GM23338 (cell line): ENCODE data around the gene ZNF524. TPM values are rescaled to one million over a fixed set of nuclear protein-coding genes. Genes with fewer than 3 reads are reported as not detected.
A peak's percentile ranks its signal among the peaks of the same experiment; 100 is the strongest.

ENCODE experiments used
- ATAC-seq: fragments of 200-7000 bp; cut with Tn5 transposase; 3 replicates; pipeline ENCODE4 v1.9.1; 2020
- DNase-seq: peaks from one replicate; pipeline ENCODE4 v3.0.0-alpha.2; 2015; ENCODE audit warnings: low spot score
- H2AFZ ChIP-seq: fragments of 200-600 bp; sonication (generic); 2 replicates; pipeline ENCODE4 v1.8.0; 2016; ENCODE audit warnings: antibody characterized with exemption, mild to moderate bottlenecking, moderate library complexity
- H3F3A ChIP-seq: fragments of 200-600 bp; sonication (generic); replicated peaks from 2 replicates; pipeline ENCODE4 v1.8.0; 2017; ENCODE audit warnings: antibody characterized with exemption, mixed run types, low read depth
- H3K27ac ChIP-seq: fragments of 200-600 bp; sonication (generic); 2 replicates; pipeline ENCODE4 v1.6.1; 2016; ENCODE audit warnings: low read depth
- H3K27me3 ChIP-seq: fragments of 200-600 bp; sonication (generic); 2 replicates; pipeline ENCODE4 v1.8.0; 2016; ENCODE audit warnings: mild to moderate bottlenecking, mixed run types, moderate library complexity; ENCODE audit not compliant: insufficient read depth
- H3K36me3 ChIP-seq: fragments of 200-600 bp; sonication (generic); 2 replicates; pipeline ENCODE4 v1.8.0; 2016; ENCODE audit warnings: mild to moderate bottlenecking; ENCODE audit not compliant: insufficient read depth
- H3K4me1 ChIP-seq: fragments of 200-600 bp; sonication (generic); 2 replicates; pipeline ENCODE4 v1.8.0; 2016; ENCODE audit warnings: mild to moderate bottlenecking, moderate library complexity; ENCODE audit not compliant: insufficient read depth
- H3K4me2 ChIP-seq: fragments of 200-600 bp; sonication (generic); 2 replicates; pipeline ENCODE4 v1.7.1; 2017; ENCODE audit warnings: mixed run types
- H3K4me3 ChIP-seq: fragments of 200-600 bp; sonication (generic); 2 replicates; pipeline ENCODE4 v1.6.1; 2016; ENCODE audit warnings: mixed run types
- H3K79me2 ChIP-seq: fragments of 200-600 bp; sonication (generic); replicated peaks from 2 replicates; pipeline ENCODE4 v1.8.0; 2017; ENCODE audit warnings: mild to moderate bottlenecking; ENCODE audit not compliant: insufficient read depth
- H3K9me2 ChIP-seq: fragments of 200-600 bp; sonication (generic); 2 replicates; pipeline ENCODE4 v1.8.0; 2017; ENCODE audit not compliant: insufficient read depth
- H4K20me1 ChIP-seq: fragments of 200-600 bp; sonication (generic); replicated peaks from 2 replicates; pipeline ENCODE4 v1.8.0; 2017; ENCODE audit warnings: mild to moderate bottlenecking; ENCODE audit not compliant: insufficient read depth
- H3K27ac Mint-ChIP-seq: 2 replicates; pipeline ENCODE4 v1.8.0; 2020; ENCODE audit warnings: inconsistent platforms, mild to moderate bottlenecking, moderate library complexity, mixed read lengths
- H3K27me3 Mint-ChIP-seq: 3 replicates; pipeline ENCODE4 v1.8.0; 2022; ENCODE audit warnings: low read depth, mild to moderate bottlenecking, moderate library complexity, mixed read lengths, inconsistent platforms; ENCODE audit not compliant: insufficient read depth, poor library complexity
- H3K36me3 Mint-ChIP-seq: 3 replicates; pipeline ENCODE4 v1.8.0; 2021; ENCODE audit warnings: low read depth, mild to moderate bottlenecking, inconsistent platforms, moderate library complexity, mixed read lengths
- H3K4me1 Mint-ChIP-seq: 3 replicates; pipeline ENCODE4 v1.8.0; 2020; ENCODE audit warnings: mild to moderate bottlenecking, inconsistent platforms, mixed read lengths
- H3K4me3 Mint-ChIP-seq: 3 replicates; pipeline ENCODE4 v1.8.0; 2021; ENCODE audit warnings: moderate library complexity, mild to moderate bottlenecking, inconsistent platforms, mixed read lengths
- H3K9me3 Mint-ChIP-seq: 3 replicates; pipeline ENCODE4 v1.8.0; 2020; ENCODE audit warnings: moderate library complexity, mild to moderate bottlenecking, inconsistent platforms, mixed read lengths
- CREB1 ChIP-seq: fragments of 250-450 bp; sonication (Bioruptor Pico); IDR thresholded peaks from 2 replicates; pipeline ENCODE4 v1.5.0; 2020; ENCODE audit warnings: low read depth, mild to moderate bottlenecking, moderate library complexity
- CTCF ChIP-seq, 2 experiments: fragments of 200-600 bp in 1 of 2; sonication (generic) in 1 of 2; conservative IDR thresholded peaks; 2 replicates each; pipeline versions ENCODE4 v1.5.1 to v1.6.1; 2016 to 2017; ENCODE audit warnings: antibody characterized with exemption in 2 of 2, low read depth in 2 of 2, mild to moderate bottlenecking in 2 of 2, moderate library complexity in 1 of 2
- EZH2 ChIP-seq: fragments of 200-600 bp; sonication (generic); IDR thresholded peaks from one replicate; pipeline ENCODE4 v1.8.0; 2017; ENCODE audit warnings: antibody characterized with exemption, mild to moderate bottlenecking, low read depth; ENCODE audit not compliant: unreplicated experiment
- EZH2phosphoT487 ChIP-seq: fragments of 200-600 bp; sonication (generic); IDR thresholded peaks from one replicate; pipeline ENCODE4 v1.8.1; 2018; ENCODE audit warnings: antibody characterized with exemption; ENCODE audit not compliant: unreplicated experiment
- JUNB ChIP-seq: IDR thresholded peaks from one replicate; pipeline ENCODE4 v1.6.1; 2016; ENCODE audit warnings: antibody characterized with exemption; ENCODE audit not compliant: unreplicated experiment
- NANOG ChIP-seq: IDR thresholded peaks from 2 replicates; pipeline ENCODE4 v1.6.1; 2016; ENCODE audit warnings: antibody characterized with exemption, borderline replicate concordance
- POLR2AphosphoS5 ChIP-seq: IDR thresholded peaks from 2 replicates; pipeline ENCODE4 v1.6.1; 2016; ENCODE audit warnings: antibody characterized with exemption, low read depth
- STAT1 ChIP-seq: IDR thresholded peaks from one replicate; pipeline ENCODE4 v1.6.1; 2016; ENCODE audit warnings: antibody characterized with exemption; ENCODE audit not compliant: unreplicated experiment
- polyA plus RNA-seq: library from polyadenylated mRNA; unstranded; fragments of >200 nt; fragmentation: Nextera tagmentation; extraction: Ambion mirVana; gene quantifications from 2 replicates; pipeline ENCODE4 v1.2.1, GENCODE V29; 2016
- total RNA-seq: library from RNA; depleted of rRNA; stranded (reverse); fragments of >200 nt; shearing (Covaris generic); gene quantifications from 2 replicates; pipeline ENCODE4 v1.2.3, GENCODE V29; 2014
- TF ChIP-seq, protein P1 (sequence below): IDR thresholded peaks from 2 replicates; pipeline ENCODE4 v1.6.1; 2016; ENCODE audit warnings: antibody characterized with exemption
- TF ChIP-seq, protein P2 (sequence below): fragments of 250-450 bp; sonication (Bioruptor Pico); IDR thresholded peaks from 2 replicates; pipeline ENCODE4 v1.5.0; 2020; ENCODE audit warnings: mild to moderate bottlenecking, moderate library complexity

ZNF524 gene
- total and polyA plus RNA-seq, 2 experiments from 2014 or later, result 6.0 to 8.3 TPM

DNA sequence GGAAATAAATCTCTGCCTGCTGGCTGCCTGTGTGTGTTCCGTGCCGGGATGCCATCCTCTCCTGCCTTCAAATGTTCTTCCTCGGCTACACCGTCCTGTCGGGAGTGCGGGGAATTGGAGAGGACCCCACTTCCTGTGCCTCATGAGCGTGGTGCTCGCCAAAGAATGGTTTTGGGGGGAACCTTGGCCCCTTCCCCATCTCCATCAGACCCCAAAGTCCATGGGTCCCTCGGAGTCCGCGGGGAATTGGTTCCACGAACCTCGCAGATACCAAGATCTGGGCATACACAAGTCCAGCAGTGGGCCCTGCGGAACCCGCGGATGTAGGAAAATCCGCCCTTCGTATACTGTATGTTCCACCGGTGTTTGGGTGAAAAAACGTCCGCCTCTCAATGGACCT, 3.0 kb downstream of the ZNF524 start (continued):
- TF ChIP-seq JUNB (no peak), EZH2 (no peak), CTCF (conservative IDR thresholded peaks at IDR 0.05; ENCODE audit: low read depth in 2 of 2) (no peak), CREB1 (CRISPR knock-in tag) (no peak), POLR2AphosphoS5 (no peak), NANOG (no peak), STAT1 (no peak)

- Mint-ChIP-seq H3K4me3 (peak overlapping the region; percentile 54), H3K4me1 (peaks cover 35% of the 10 kb centered on the region), H3K36me3 (peaks cover 16% of the 10 kb centered on the region), H3K27ac (peak overlapping the region; percentile 87), H3K9me3 (peaks cover 6% of the 10 kb centered on the region), H3K27me3 (peaks cover 39% of the 10 kb centered on the region)
- TF ChIP-seq NANOG, result no peak
- TF ChIP-seq, protein P1, sequence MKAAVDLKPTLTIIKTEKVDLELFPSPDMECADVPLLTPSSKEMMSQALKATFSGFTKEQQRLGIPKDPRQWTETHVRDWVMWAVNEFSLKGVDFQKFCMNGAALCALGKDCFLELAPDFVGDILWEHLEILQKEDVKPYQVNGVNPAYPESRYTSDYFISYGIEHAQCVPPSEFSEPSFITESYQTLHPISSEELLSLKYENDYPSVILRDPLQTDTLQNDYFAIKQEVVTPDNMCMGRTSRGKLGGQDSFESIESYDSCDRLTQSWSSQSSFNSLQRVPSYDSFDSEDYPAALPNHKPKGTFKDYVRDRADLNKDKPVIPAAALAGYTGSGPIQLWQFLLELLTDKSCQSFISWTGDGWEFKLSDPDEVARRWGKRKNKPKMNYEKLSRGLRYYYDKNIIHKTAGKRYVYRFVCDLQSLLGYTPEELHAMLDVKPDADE, result no peak
- TF ChIP-seq, protein P2, sequence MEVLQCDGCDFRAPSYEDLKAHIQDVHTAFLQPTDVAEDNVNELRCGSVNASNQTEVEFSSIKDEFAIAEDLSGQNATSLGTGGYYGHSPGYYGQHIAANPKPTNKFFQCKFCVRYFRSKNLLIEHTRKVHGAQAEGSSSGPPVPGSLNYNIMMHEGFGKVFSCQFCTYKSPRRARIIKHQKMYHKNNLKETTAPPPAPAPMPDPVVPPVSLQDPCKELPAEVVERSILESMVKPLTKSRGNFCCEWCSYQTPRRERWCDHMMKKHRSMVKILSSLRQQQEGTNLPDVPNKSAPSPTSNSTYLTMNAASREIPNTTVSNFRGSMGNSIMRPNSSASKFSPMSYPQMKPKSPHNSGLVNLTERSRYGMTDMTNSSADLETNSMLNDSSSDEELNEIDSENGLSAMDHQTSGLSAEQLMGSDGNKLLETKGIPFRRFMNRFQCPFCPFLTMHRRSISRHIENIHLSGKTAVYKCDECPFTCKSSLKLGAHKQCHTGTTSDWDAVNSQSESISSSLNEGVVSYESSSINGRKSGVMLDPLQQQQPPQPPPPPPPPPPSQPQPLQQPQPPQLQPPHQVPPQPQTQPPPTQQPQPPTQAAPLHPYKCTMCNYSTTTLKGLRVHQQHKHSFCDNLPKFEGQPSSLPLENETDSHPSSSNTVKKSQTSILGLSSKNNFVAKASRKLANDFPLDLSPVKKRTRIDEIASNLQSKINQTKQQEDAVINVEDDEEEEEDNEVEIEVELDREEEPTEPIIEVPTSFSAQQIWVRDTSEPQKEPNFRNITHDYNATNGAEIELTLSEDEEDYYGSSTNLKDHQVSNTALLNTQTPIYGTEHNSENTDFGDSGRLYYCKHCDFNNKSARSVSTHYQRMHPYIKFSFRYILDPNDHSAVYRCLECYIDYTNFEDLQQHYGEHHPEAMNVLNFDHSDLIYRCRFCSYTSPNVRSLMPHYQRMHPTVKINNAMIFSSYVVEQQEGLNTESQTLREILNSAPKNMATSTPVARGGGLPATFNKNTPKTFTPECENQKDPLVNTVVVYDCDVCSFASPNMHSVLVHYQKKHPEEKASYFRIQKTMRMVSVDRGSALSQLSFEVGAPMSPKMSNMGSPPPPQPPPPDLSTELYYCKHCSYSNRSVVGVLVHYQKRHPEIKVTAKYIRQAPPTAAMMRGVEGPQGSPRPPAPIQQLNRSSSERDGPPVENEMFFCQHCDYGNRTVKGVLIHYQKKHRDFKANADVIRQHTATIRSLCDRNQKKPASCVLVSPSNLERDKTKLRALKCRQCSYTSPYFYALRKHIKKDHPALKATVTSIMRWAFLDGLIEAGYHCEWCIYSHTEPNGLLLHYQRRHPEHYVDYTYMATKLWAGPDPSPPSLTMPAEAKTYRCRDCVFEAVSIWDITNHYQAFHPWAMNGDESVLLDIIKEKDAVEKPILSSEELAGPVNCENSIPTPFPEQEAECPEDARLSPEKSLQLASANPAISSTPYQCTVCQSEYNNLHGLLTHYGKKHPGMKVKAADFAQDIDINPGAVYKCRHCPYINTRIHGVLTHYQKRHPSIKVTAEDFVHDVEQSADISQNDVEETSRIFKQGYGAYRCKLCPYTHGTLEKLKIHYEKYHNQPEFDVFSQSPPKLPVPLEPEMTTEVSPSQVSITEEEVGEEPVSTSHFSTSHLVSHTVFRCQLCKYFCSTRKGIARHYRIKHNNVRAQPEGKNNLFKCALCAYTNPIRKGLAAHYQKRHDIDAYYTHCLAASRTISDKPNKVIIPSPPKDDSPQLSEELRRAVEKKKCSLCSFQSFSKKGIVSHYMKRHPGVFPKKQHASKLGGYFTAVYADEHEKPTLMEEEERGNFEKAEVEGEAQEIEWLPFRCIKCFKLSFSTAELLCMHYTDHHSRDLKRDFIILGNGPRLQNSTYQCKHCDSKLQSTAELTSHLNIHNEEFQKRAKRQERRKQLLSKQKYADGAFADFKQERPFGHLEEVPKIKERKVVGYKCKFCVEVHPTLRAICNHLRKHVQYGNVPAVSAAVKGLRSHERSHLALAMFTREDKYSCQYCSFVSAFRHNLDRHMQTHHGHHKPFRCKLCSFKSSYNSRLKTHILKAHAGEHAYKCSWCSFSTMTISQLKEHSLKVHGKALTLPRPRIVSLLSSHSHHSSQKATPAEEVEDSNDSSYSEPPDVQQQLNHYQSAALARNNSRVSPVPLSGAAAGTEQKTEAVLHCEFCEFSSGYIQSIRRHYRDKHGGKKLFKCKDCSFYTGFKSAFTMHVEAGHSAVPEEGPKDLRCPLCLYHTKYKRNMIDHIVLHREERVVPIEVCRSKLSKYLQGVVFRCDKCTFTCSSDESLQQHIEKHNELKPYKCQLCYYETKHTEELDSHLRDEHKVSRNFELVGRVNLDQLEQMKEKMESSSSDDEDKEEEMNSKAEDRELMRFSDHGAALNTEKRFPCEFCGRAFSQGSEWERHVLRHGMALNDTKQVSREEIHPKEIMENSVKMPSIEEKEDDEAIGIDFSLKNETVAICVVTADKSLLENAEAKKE (CRISPR knock-in tag), result no peak
- peak; percentile 45; the same call in 1 of the 2 replicates for TF ChIP-seq POLR2AphosphoS5
- no peak for TF ChIP-seq EZH2phosphoT487
- no peak for TF ChIP-seq JUNB
- TF ChIP-seq STAT1, result no peak
- no peak for TF ChIP-seq EZH2
- H4K20me1 ChIP-seq, result peaks cover 4% of the 10 kb centered on the region
- H3K36me3 ChIP-seq, result no peaks in the 10 kb centered on the region
- peak overlapping the region; percentile 79; the same call in 1 of the 2 replicates for H3K4me2 ChIP-seq
- H3K4me3 ChIP-seq, result peak overlapping the region; percentile 84; the same call in 1 of the 2 replicates
- H3F3A ChIP-seq, result peaks cover 22% of the 10 kb centered on the region
- no peaks in the 10 kb centered on the region for H3K9me2 ChIP-seq
- ATAC-seq (peak; percentile 7), DNase-seq (peak; percentile 93)
- no peaks in the 10 kb centered on the region for H3K27me3 ChIP-seq
- H2AFZ ChIP-seq, result no peak overlapping the region
- peak overlapping the region; percentile 99 for H3K27ac ChIP-seq
- peaks cover 22% of the 10 kb centered on the region for H3K4me1 ChIP-seq
- peaks cover 14% of the 10 kb centered on the region for H3K79me2 ChIP-seq
These were observed 3.6 kb downstream of the ZNF524 start for GRCh38 chr19:55603581-55604292.
